GM18508 (cell line): ENCODE measurements around the gene PI4KB.
"Not testable (repeated sequence)": the region's sequence is repeated elsewhere in the genome, so short reads cannot be mapped to it uniquely, and the experiment has no call there.

Experiments
- ATAC-seq: cut with Tn5 transposase; IDR thresholded peaks from one replicate; pipeline ENCODE4 v1.9.1; 2021; ENCODE audit warnings: moderate number of reproducible peaks; ENCODE audit not compliant: insufficient read depth, unreplicated experiment

Gene PI4KB

DNA sequence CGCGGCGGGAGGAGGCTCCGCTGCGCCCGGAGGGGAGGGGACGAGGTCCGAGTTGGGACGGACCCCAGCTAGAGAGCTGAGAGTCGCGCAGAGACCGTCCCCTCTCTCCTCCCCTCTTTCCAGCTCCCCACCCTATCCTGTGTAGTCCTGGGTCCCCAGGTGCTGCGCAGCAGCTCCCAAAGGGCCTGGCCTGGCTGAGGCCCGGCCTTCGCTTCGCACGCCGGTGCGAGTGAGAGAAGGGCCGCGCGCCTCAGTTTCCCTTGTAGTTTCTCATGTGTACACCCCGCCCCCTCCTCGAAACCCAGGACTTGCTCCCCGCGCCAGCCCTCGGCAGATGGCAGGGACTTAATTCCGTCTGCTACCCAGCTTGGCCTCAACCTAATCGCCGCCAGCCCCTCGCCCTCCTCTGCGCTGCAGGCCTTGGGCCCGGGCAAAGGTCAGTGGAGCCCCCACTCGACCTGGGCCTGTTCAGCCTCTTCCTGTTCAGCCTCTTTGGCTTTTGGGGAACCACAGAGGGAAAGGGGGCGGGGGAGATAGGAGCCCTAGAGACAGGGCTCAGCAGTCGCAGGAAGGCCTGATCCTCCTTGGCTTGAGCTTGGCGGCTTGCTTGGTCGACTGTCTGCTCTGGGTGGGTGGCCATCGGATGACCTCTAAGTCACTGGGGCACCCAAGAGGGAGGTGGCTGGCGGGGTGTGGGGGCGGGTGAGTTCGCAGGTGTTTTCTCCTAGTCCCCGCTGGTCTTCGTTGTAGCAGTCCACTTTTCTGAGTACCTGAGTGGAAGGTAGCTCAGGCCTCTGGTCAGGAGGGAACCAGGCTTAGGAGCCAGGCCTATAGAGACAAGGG, 44.1 kb downstream of the PI4KB start:
- no peak for ATAC-seq

DNA sequence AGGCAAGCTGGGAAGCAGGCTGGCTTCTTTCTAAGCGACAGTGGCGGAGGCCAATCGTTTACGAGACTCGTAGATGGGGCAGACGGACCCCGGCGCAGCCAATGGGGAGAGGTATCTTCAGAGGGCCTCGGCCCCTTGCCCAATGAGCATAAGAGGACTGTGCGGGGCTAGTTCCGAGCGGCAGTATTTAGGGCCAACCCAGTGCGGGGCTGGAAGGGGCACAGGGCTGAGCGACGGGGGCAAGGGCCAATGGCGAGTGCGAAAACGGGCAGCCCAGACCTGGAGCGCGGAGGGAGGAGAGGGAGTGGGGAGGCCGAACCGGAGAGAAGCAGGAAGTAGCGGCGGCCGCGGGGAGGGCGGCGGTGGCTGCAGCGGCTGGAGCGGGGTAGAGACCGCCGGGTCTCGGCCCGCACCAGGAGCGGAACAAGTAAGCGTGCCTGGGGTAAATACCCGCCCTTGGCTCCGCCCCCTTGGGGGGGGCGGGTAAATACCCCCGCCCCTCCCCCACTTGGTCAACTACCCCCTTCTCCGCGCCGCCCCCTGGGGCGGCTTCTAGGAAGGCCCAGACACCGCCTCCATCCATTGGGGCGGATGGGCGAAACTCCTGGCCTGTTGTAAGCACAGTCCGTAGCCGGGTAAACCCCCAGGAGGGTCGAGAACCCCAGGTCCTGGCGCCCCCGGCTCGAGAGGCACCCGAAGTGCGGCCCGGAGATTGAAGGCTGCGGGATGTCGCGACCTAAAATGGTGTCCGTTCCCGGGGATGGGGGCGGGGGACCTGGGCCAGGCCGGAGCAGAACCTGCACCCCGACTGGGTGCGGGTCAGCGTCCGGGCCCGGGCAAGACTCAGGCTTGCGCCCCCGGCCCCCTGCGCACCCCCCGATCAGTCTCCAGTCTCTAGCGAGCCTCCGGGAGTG, 45.0 kb downstream of the PI4KB start, which contains the start of gene ZNF687:
TSS of gene ZNF687 (plus strand) at position 331 of the 914 bp plus-strand sequence. CDS start 3,993 bp downstream, outside the sequence.
- ATAC-seq = peak; percentile 78

DNA sequence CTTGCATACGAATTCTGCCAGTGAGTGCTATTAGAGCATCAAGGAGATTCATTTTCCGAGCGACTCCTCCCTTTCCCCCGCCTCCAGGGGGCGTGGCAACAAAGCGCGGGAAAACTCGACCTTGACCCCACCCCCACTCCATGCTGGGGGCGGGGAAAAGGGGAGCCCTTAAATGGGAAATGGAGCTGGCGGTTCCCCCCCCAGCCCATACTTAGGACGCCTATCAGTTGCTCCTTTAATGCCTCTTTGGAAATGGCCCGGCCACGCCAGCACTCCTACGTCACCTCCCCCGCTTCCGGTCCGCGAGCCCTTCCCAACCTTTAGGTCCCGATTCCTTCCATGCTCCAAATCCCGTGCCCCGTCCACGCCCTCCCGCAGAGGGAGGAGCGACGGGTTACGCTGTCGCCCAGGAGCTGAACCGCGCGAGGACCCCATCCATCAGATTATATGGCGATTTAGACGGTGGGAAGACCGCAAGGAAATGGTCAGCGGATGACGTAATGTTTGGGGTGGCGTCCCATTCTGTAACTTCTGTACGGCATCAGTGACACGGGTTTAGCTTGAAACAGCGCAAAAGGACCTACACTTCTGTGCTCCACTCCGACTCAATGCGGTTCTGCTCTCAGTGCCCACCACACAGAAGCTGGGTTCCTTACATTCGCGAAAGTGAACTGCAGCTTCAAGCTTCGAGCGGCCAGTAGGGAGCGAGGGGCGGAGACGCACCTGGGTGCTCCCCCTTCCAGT, 45.8 kb downstream of the PI4KB start:
- peak; percentile 15 for ATAC-seq

DNA sequence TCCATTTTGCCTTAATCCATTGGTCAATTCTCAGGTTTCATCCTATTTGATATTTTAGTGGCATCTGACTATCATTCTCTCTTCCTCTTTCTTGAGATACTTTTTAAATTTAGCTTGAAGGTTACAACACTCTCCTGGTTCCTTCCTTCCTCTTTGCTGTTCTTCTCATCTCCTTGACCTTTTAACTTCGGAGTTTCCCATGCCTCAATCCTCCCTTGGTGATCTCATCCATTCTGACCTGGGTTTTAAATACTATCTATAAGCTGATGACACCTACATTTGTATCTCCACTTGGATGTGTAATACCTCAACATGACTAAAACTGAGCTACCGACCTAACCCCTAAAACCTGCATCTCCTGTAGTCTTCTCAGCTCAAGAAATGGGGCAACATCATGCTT, 50.0 kb downstream of the PI4KB start:
- ATAC-seq = no peak

DNA sequence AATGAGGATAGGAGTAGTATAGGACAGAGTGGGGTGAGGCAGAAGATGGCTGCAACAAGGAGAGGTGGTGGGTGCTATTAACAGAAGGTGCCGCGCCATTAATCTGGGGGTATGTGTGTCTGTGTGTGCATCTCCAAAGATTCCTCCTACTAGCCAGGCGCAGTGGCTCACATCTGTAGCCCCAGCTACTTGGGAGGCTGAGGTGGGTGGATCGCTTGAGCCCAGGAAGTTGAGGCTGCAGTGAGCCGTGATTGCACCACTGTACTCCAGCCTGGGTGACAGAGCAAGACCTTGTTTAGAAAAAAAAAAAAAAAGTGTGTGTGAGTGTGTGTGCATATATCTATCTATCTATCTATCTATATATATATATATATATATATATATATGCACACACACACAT, 51.9 kb downstream of the PI4KB start:
- not testable (repeated sequence) for ATAC-seq

DNA sequence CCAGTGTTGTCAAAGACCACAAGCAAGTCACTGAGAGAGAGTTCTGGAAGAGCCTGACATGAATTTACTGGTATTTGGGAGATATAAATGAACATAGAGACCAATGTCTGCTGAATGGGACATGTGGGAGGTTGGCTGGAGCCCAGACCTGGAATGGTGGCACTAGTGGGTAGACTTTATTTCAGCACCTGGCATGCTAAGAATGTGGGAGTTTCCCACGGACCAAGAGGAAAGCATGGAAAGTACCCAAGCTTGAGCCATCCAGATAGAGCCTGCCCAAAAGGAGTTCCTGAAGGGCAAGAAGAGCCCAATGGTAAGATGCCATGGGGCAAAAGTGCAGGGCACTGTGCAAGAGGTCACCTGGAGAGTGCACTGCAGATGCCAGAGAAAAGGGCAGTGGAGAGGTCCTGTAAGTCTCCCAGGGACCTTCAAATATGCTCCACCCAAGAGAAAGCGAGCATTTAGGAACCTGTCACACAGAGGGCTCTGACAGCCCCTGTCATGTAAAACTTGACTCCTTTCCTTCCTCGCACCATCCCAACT, 53.2 kb downstream of the PI4KB start:
- ATAC-seq = no peak

DNA sequence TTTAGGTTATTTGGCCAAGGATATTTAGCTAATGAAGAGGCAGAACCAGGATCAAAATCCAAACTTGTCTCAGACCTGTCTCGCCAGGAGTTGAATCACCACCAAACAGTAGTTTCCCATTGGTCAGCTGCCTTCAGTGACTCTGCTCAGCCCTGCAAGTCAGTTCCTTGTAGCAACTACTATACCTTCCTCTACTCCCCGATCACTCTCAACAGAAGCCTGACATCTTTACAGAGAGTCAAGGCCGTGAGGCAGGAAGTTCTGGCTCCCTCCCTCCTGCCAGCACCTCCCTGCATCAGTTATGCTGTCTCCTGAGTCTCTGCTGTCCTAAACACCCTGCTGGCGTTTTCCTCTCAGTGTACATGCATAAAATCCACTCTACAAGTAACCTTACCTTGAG, 59.5 kb downstream of the PI4KB start:
- ATAC-seq = no peak

DNA sequence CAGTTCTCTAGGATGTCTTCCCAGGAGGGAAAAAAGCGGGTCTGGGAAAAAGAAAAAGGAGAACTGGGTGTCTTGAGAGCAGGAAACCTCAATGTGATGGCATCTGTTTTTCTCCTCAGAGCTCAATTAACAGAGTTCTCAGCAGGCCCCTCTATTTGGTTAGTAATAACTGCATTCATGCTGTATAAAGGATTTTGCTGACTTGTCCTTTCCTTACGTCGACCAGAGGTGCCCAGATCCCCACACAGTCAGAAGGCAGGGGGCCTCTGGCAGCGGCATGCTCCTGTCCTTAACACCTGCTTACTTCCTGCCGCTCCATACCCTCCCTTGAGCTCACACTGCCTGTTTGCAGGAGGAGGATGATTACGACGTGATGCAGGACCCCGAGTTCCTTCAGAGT, 60.4 kb downstream of the PI4KB start:
- no peak for ATAC-seq

DNA sequence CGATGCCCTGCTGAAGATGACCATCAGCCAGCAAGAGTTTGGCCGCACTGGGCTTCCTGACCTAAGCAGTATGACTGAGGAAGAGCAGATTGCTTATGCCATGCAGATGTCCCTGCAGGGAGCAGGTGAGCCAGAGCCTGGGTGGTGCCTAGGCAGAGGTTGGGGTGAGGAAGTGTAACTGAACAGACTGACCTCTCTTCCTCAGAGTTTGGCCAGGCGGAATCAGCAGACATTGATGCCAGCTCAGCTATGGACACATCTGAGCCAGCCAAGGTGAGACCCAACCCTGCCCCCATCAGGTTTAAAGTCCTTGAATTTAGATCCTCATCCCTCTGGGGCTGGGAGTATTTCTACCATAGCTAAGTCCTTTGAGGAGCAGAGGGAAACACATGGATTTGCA, 60.9 kb downstream of the PI4KB start:
- no peak for ATAC-seq

DNA sequence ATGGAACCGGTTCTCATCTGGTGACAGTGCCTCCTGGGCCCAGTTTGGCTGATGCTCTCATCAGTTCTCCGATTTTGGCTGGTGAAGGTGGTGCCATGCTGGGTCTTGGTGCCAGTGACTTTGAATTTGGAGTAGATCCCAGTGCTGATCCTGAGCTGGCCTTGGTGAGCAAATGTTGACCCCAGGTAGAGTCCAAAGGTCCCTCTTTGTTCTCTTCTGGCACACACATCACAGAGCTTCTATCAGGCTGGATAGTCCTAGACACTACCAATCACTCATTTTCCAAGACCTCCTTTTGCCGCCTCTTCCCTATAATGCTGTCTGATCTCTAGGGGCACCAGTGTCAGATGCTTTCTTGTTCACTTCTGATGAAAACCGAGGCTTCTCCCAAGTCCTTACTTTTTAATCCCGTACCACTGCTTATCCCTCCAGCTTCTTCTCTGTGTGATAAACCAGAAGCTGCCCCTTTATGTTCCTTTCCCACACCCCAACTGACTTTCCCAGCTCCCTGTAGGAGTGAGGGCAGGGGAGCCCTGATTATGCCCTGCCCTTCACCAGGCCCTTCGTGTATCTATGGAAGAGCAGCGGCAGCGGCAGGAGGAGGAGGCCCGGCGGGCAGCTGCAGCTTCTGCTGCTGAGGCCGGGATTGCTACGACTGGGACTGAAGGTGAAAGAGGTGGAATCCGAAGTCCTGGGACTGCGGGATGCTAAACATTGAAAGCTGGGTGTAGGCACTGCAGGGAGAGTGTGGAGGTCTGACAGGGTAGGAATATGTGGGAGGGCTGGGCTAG, 61.6 kb downstream of the PI4KB start:
- ATAC-seq = no peak

DNA sequence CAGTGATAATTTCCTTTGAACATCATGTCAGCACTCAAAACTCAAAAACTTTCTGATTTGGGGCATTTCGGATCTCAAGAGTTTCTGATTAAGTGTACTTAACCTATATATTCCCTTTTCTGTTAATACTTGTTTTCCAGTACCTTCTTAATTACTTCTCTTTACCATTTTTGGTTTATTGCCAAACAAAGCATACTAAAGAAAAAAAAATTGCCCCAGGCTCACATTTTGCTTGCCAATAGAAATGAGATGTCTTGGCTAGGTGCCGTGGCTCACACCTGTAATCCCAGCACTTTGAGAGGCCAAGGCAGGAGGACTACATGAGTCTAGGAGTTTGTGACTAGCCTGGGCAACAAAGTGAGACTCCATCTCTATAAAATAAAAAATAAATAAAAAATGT, 67.9 kb downstream of the PI4KB start:
- ATAC-seq = no peak

DNA sequence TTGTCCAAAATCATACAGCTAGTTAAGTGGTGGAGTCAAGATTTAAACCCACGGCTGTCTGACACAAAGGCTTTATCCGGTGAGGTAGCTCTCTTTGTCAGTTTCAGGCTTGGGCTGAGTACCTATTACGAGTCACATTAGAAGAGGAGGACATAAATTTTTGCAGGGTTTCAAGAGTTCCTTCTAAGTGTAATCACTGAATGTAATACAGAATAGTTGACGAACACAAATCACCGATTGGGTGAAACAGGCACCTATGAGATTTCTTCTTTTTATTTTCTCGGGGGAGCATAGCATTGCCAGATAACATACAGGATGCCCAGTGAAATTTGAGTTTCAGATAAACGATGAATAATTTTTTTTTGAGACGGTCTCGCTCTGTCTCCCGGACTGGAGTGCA, 71.8 kb downstream of the PI4KB start:
- ATAC-seq = no peak

DNA sequence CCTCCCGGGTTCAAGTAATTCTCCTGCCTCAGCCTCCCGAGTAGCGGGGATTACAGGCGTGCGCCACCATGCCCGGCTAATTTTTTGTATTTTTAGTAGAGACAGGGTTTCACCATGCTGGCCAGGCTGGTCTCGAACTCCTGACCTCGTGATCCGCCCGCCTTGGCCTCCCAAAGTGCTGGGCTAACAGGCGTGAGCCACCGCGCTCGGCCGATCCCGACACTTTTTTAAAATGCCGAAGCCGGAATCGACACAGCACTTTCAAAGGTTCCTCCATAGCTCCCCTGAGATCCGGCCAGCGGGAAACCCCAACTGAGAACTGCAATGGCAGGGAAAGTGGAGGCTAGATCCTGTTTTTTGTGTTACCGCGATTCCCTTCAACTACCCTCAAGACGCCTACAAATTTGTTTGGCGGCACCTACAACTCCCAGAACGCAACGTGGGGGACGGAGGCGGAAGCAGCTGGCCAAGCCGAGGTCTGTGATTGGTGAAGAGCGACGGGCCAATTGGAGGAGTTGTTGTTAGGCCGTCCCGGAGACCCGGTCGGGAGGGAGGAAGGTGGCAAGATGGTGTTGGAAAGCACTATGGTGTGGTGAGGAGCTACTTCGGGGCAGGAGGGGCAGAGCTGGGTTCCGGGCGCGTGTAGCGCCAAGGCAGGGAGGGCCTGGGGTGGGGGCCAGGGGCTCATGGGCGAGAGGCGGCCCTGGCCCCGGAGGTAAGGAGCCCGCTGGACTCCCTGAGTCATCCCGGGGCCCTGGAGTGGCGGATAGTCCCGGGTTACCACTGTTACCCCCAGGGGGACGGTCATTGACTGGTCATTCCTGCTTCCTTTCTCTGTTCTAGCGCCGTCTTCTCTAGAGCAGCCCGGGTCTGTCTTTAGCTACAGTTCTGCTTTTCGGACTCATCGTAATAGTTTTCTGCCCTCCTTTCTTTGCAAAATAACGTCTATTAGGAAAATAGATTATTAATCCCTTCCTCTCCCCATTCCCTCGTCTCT, 72.7 kb downstream of the PI4KB start, which contains the start of gene PSMD4:
TSS of gene PSMD4 (plus strand) at position 518 of the 997 bp plus-strand sequence. CDS start at position 567, 49 bp downstream.
- ATAC-seq = peak; percentile 63

DNA sequence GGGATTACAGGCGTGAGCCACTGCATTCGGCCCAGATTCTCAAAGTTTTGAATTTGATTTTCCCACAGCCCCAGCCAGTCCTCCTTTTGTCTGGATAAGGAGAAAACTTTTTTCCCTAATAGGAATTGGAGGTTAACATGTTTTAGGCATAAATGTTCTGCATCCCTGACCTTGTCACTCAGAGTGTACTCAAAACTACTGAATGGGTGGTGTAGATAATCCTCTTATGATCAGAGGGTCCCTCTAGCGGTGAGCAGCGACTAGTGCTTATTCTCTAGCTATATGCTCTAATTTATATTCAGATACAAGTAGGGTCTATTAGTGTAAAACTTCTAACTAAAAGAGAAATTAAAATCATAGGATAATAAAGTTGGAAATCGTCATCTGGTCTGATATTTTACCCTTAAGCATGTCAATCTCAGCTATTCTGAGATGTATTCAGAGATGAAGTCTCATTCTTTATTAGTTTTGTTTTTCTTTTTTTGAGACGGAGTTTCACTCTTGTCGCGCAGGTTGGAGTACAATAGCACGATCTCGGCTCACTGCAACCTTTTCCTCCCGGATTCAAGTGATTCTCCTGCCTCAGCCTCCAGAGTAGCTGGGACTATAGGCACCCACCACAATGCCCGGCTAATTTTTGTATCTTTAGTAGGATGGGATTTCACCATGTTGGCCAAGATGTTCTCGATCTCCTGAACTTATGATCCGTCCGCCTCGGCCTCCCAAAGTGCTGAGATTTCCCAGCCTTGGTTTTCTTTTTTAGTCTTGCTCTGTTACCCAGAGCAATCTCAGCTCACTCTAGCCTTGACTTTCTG, 75.4 kb downstream of the PI4KB start:
- no peak for ATAC-seq

DNA sequence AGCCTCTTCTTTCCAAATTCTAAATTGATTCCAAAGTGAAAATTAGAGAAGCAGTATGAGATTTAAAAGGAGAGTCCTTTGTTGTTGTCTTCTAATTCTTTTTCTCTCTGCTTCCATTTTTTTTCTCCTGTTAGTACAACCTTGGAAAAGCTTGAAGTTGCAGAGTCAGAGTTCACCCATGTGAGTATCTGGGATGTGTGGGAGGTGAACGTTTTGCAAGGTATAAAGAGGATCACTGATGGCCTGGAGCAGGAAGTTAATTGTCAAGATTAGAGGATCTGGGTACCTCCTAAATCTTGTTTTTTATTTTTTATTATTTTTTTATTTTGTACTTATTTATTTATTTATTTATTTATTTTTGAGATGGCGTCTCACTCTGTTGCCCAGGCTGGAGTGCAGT, 80.4 kb downstream of the PI4KB start:
- ATAC-seq = no peak

DNA sequence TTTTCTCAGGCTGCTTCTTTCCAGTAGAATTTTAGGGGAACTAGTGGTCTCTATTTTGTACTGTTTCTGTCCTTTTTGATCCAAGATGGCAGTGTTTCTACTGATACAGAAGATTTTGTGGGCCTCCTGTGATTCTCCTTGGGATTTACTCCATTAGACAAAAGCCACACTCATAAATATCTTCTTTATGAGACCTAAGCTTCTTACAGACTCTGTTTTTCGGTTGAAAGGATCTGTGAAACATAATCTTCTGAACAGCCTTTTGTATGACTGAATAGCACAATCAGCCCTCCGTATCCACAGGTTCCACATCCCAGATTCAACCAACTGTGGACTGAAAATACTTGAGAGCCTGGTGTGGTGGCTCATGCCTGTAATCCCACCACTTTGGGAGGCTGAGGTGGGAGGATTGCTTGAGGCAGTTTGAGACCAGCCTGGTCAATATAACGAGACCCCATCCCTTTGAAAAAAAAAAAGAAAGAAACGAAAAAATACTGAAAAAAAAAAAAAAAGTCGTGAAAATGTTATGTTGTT, 83.5 kb downstream of the PI4KB start:
- ATAC-seq = no peak

DNA sequence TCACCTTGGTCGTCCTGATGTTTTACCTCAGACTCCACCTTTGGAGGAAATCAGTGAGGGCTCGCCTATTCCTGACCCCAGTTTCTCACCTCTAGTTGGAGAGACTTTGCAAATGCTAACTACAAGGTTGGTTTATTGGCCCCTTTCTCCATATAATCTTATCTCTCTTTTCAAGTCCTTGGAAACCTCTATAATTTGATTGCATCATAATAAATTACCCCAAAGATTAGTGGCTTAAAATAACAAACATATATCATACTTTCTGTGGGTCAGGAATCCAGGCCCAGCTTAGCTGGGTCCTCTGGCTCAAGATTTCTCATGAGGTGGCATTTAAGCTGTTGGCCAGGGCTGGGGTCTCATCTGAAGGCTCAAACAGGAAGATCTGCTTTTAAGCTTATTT, 84.8 kb downstream of the PI4KB start:
- no peak for ATAC-seq
